Skeletal muscle cell (primary cell): ENCODE measurements around the gene LRWD1.
A peak's percentile ranks its signal among the peaks of the same experiment; 100 is the strongest.
"Not testable (repeated sequence)": the region's sequence is repeated elsewhere in the genome, so short reads cannot be mapped to it uniquely, and the experiment has no call there.

Source experiments
- DNase-seq: peaks from one replicate; pipeline ENCODE4 v3.0.0-alpha.2; 2010; ENCODE audit warnings: low read depth
- H3K4me3 ChIP-seq: 2 replicates; pipeline ENCODE4 v1.5.1; 2011; ENCODE audit warnings: low read depth, mild to moderate bottlenecking, control low read depth, low read length, moderate library complexity

Gene LRWD1

GRCh38 chr7:102490529-102491075 lies 25.8 kb downstream of the LRWD1 start:
- H3K4me3 ChIP-seq, DNase-seq: not testable (repeated sequence)

GRCh38 chr7:102493220-102493935 lies 28.6 kb downstream of the LRWD1 start:
- not testable (repeated sequence) for H3K4me3 ChIP-seq
- peak; percentile 6 for DNase-seq

- not testable (repeated sequence) for DNase-seq, H3K4me3 ChIP-seq
Measured at GRCh38 chr7:102494026-102494425, 29.2 kb downstream of the LRWD1 start.

GRCh38 chr7:102494473-102495149 lies 29.8 kb downstream of the LRWD1 start:
- not testable (repeated sequence) for DNase-seq, H3K4me3 ChIP-seq

GRCh38 chr7:102496861-102497260 lies 32.1 kb downstream of the LRWD1 start:
- H3K4me3 ChIP-seq, DNase-seq: not testable (repeated sequence)

- DNase-seq, H3K4me3 ChIP-seq: not testable (repeated sequence)
Measured at GRCh38 chr7:102497308-102497707, 32.5 kb downstream of the LRWD1 start.

GRCh38 chr7:102498321-102498720 lies 33.5 kb downstream of the LRWD1 start:
- DNase-seq, H3K4me3 ChIP-seq: not testable (repeated sequence)

GRCh38 chr7:102503141-102503540 lies 38.4 kb downstream of the LRWD1 start:
- not testable (repeated sequence) for DNase-seq, H3K4me3 ChIP-seq

- DNase-seq, H3K4me3 ChIP-seq: not testable (repeated sequence)
Measured at GRCh38 chr7:102505298-102506185, 40.8 kb downstream of the LRWD1 start.

- H3K4me3 ChIP-seq, DNase-seq: not testable (repeated sequence)
Measured at GRCh38 chr7:102507410-102508088, 42.8 kb downstream of the LRWD1 start.

GRCh38 chr7:102510575-102510974 lies 45.8 kb downstream of the LRWD1 start:
- H3K4me3 ChIP-seq, DNase-seq: not testable (repeated sequence)

GRCh38 chr7:102511860-102512522 lies 47.2 kb downstream of the LRWD1 start:
- not testable (repeated sequence) for DNase-seq, H3K4me3 ChIP-seq

- DNase-seq, result peak; percentile 88
- H3K4me3 ChIP-seq, result peak overlapping the region; percentile 26
Measured at GRCh38 chr7:102512642-102513221, 47.9 kb downstream of the LRWD1 start.

- DNase-seq, H3K4me3 ChIP-seq: not testable (repeated sequence)
Measured at GRCh38 chr7:102514881-102515721, 50.3 kb downstream of the LRWD1 start.

- H3K4me3 ChIP-seq, DNase-seq: not testable (repeated sequence)
Measured at GRCh38 chr7:102515889-102516288, 51.1 kb downstream of the LRWD1 start.

GRCh38 chr7:102516951-102517350 lies 52.2 kb downstream of the LRWD1 start:
- H3K4me3 ChIP-seq, DNase-seq: not testable (repeated sequence)

GRCh38 chr7:102517550-102518147 lies 52.9 kb downstream of the LRWD1 start, which contains the start of gene RASA4B:
RASA4B (minus strand) TSS chr7:102517777; CDS start chr7:102517710, 67 bp downstream.
- H3K4me3 ChIP-seq, result peak within 1 kb of the TSS; percentile 28
- DNase-seq, result not testable (repeated sequence)
